Inferior parietal cortex (tissue), 1 donor: Measurements from ENCODE around the gene CD226.
"Not testable (repeated sequence)": the region's sequence is repeated elsewhere in the genome, so short reads cannot be mapped to it uniquely, and the experiment has no call there.

Experiments
- DNase-seq: peaks from one replicate; pipeline ENCODE4 v3.0.0-alpha.2; 2016; ENCODE audit errors: extremely low spot score

Gene CD226

GRCh38 chr18:69908838-69909237, 38.8 kb downstream of the CD226 start:
- DNase-seq, result no peak

GRCh38 chr18:69906765-69907164, 40.9 kb downstream of the CD226 start:
- DNase-seq, result no peak

GRCh38 chr18:69900941-69901340, 46.7 kb downstream of the CD226 start:
- DNase-seq, result no peak

GRCh38 chr18:69899154-69899923, 48.3 kb downstream of the CD226 start:
- not testable (repeated sequence) for DNase-seq

- no peak for DNase-seq
Measured at GRCh38 chr18:69898241-69898861, 49.3 kb downstream of the CD226 start.

GRCh38 chr18:69897397-69898108, 50.1 kb downstream of the CD226 start:
- DNase-seq, result no peak

GRCh38 chr18:69895066-69896047, 52.3 kb downstream of the CD226 start:
- DNase-seq, result no peak

GRCh38 chr18:69894467-69894866, 53.2 kb downstream of the CD226 start:
- no peak for DNase-seq

- no peak for DNase-seq
Measured at GRCh38 chr18:69890558-69890957, 57.1 kb downstream of the CD226 start.

GRCh38 chr18:69889009-69889408, 58.7 kb downstream of the CD226 start:
- DNase-seq, result no peak

- no peak for DNase-seq
Measured at GRCh38 chr18:69887256-69887655, 60.4 kb downstream of the CD226 start.

GRCh38 chr18:69885841-69886531, 61.7 kb downstream of the CD226 start:
- no peak for DNase-seq

GRCh38 chr18:69885355-69885754, 62.3 kb downstream of the CD226 start:
- no peak for DNase-seq

- DNase-seq, result no peak
Measured at GRCh38 chr18:69883781-69884180, 63.9 kb downstream of the CD226 start.

GRCh38 chr18:69882965-69883668, 64.6 kb downstream of the CD226 start:
- DNase-seq, result no peak

- DNase-seq, result no peak
Measured at GRCh38 chr18:69880083-69880482, 67.6 kb downstream of the CD226 start.

- DNase-seq, result not testable (repeated sequence)
Measured at GRCh38 chr18:69879051-69879450, 68.6 kb downstream of the CD226 start.

- no peak for DNase-seq
Measured at GRCh38 chr18:69878213-69878933, 69.3 kb downstream of the CD226 start.

GRCh38 chr18:69876490-69876889, 71.2 kb downstream of the CD226 start:
- no peak for DNase-seq

- no peak for DNase-seq
Measured at GRCh38 chr18:69874058-69874457, 73.6 kb downstream of the CD226 start.
